Ishikawa (cell line): ENCODE results near the gene DUSP7.
A peak's percentile ranks its signal among the peaks of the same experiment; 100 is the strongest.

Experiments
- CEBPB ChIP-seq: IDR thresholded peaks from 2 replicates; pipeline ENCODE4 v1.6.1; 2012
- CREB1 ChIP-seq: IDR thresholded peaks from 2 replicates; pipeline ENCODE4 v1.6.1; 2012; ENCODE audit warnings: low read depth
- EGR1 ChIP-seq: IDR thresholded peaks from 2 replicates; pipeline ENCODE4 v1.6.1; 2012
- EP300 ChIP-seq: IDR thresholded peaks from 2 replicates; pipeline ENCODE4 v1.6.1; 2012; ENCODE audit warnings: borderline replicate concordance
- FOXM1 ChIP-seq: IDR thresholded peaks from 2 replicates; pipeline ENCODE4 v1.6.1; 2012; ENCODE audit warnings: low read depth, borderline replicate concordance
- NFIC ChIP-seq: IDR thresholded peaks from 2 replicates; pipeline ENCODE4 v1.6.1; 2012
- RAD21 ChIP-seq: IDR thresholded peaks from 2 replicates; pipeline ENCODE4 v1.6.1; 2012; ENCODE audit warnings: low read depth
- TAF1 ChIP-seq: IDR thresholded peaks from 2 replicates; pipeline ENCODE4 v1.6.1; 2012; ENCODE audit warnings: low read depth, mild to moderate bottlenecking
- TCF12 ChIP-seq: IDR thresholded peaks from 2 replicates; pipeline ENCODE4 v1.6.1; 2012; ENCODE audit warnings: low read depth
- TEAD4 ChIP-seq: IDR thresholded peaks from 2 replicates; pipeline ENCODE4 v1.6.1; 2012
- YY1 ChIP-seq: IDR thresholded peaks from 2 replicates; pipeline ENCODE4 v1.6.1; 2012; ENCODE audit warnings: low read depth
- ZBTB7A ChIP-seq: IDR thresholded peaks from 2 replicates; pipeline ENCODE4 v1.6.1; 2012; ENCODE audit warnings: low read depth
- TF ChIP-seq, protein P1 (sequence below): IDR thresholded peaks from 2 replicates; pipeline ENCODE4 v1.6.1; 2012
- TF ChIP-seq, protein P2 (sequence below): IDR thresholded peaks from 2 replicates; pipeline ENCODE4 v1.6.1; 2012
- TF ChIP-seq, protein P3 (sequence below): IDR thresholded peaks from 2 replicates; pipeline ENCODE4 v1.6.1; 2012; ENCODE audit warnings: low read depth, mild to moderate bottlenecking

Gene DUSP7

DNA sequence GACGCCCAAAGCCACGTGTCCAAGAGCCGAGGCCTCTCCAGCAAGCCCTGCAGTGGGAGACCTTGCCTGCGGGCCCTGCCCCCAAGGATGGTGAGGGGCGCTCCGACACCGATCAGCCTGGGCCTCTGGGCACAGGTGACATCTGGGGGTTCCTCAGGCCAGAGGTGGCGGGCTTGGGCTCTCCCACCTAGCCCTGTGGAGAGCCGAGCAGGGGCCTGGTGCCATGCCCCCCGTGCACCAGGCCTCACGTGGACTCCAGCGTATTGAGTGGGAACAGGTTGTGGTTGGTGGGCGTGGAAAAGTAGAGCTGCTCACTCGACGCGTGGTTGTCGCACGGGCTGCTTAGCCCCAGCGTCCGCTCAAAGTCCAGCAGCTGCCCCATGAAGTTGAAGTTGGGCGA lies 5.8 kb downstream of the DUSP7 start:
- TF ChIP-seq TCF12 = no peak

DNA sequence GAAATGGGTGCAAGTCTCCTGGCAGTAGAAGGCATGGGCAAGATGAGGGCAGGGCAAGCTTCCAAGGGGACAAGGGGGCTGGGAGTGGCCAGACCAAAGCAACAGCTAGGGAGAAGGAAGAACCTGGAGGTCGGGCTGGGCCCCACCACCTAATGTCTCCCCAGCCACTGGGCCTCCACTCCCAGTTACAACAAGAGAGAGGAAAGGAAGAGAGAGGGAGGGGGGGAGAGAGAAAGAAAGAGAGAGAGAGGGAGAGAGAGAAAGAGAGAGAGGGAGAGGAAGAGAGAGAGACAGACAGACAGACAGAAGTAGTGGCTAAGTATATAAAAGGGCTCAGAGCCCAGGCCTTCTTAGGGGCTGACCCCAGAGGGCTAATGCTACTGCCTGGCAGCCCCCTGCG lies 6.9 kb downstream of the DUSP7 start:
- TF ChIP-seq FOXM1 (no peak), TCF12 (no peak), TAF1 (no peak), EP300 (no peak), CREB1 (no peak), EGR1 (no peak), CEBPB (no peak), RAD21 (no peak), TEAD4 (no peak)
- TF ChIP-seq, protein P1, sequence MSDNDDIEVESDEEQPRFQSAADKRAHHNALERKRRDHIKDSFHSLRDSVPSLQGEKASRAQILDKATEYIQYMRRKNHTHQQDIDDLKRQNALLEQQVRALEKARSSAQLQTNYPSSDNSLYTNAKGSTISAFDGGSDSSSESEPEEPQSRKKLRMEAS = no peak

DNA sequence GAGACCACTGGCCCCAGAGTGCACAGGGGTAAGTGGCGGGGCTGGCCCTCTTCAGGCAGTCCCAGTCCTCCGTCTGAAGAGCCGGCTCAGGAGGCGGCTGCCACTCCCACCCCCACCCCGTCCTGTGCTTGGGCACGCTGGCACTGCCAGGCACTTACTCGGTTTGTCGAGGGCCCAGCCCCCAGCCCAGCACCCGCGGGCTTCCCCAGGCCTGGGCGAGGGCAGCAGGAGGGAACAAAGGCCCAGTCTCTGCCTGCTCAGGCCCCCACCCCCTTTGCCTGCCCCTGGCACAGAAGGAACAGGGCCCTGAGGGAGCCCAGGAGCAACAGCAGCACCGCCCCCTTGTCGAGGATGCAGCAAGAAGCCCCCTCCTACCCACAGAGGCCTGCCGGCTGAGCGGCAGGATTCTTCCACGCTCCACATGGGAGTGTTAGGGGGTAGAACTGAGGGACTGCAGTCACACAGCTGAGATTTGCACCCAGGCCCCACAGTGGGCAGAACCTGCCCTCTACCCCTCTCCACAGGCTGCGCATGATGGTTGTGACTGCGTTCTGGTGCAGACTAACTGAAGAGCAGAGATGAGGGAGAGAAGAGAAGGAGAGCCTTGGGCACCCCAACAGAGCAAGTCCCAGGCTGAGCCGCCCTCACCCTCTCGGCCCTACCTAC lies 8.9 kb downstream of the DUSP7 start:
- TF ChIP-seq TCF12 = no peak
- TF ChIP-seq, protein P2, sequence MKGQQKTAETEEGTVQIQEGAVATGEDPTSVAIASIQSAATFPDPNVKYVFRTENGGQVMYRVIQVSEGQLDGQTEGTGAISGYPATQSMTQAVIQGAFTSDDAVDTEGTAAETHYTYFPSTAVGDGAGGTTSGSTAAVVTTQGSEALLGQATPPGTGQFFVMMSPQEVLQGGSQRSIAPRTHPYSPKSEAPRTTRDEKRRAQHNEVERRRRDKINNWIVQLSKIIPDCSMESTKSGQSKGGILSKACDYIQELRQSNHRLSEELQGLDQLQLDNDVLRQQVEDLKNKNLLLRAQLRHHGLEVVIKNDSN = no peak
- no peak for TF ChIP-seq TAF1
- no peak for TF ChIP-seq ZBTB7A
- TF ChIP-seq CEBPB = no peak

DNA sequence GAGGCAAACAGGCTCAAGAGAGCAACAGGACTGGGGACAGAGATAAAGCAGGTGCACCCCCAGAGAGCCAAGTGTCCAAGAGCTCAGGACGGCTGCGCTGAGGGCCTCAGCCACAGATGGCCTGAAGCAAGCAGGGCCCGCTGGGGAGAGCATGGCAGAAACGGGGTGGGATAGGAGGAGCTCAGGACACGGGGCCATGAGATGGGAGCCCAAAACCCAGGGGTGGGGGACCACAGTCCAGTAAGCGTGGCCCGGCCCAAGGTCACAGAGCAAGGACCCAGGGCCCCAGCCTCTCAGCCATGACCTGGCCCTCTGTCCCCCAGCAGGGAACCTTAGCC lies 9.5 kb downstream of the DUSP7 start:
- TF ChIP-seq TCF12 = no peak
- TF ChIP-seq CEBPB = no peak
- no peak for TF ChIP-seq TAF1
- no peak for TF ChIP-seq ZBTB7A
- no peak for TF ChIP-seq EP300
- no peak for TF ChIP-seq FOXM1
- TF ChIP-seq NFIC = no peak
- TF ChIP-seq YY1 = no peak
- TF ChIP-seq, protein P3, sequence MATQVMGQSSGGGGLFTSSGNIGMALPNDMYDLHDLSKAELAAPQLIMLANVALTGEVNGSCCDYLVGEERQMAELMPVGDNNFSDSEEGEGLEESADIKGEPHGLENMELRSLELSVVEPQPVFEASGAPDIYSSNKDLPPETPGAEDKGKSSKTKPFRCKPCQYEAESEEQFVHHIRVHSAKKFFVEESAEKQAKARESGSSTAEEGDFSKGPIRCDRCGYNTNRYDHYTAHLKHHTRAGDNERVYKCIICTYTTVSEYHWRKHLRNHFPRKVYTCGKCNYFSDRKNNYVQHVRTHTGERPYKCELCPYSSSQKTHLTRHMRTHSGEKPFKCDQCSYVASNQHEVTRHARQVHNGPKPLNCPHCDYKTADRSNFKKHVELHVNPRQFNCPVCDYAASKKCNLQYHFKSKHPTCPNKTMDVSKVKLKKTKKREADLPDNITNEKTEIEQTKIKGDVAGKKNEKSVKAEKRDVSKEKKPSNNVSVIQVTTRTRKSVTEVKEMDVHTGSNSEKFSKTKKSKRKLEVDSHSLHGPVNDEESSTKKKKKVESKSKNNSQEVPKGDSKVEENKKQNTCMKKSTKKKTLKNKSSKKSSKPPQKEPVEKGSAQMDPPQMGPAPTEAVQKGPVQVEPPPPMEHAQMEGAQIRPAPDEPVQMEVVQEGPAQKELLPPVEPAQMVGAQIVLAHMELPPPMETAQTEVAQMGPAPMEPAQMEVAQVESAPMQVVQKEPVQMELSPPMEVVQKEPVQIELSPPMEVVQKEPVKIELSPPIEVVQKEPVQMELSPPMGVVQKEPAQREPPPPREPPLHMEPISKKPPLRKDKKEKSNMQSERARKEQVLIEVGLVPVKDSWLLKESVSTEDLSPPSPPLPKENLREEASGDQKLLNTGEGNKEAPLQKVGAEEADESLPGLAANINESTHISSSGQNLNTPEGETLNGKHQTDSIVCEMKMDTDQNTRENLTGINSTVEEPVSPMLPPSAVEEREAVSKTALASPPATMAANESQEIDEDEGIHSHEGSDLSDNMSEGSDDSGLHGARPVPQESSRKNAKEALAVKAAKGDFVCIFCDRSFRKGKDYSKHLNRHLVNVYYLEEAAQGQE = no peak
- TF ChIP-seq EGR1 = no peak

DNA sequence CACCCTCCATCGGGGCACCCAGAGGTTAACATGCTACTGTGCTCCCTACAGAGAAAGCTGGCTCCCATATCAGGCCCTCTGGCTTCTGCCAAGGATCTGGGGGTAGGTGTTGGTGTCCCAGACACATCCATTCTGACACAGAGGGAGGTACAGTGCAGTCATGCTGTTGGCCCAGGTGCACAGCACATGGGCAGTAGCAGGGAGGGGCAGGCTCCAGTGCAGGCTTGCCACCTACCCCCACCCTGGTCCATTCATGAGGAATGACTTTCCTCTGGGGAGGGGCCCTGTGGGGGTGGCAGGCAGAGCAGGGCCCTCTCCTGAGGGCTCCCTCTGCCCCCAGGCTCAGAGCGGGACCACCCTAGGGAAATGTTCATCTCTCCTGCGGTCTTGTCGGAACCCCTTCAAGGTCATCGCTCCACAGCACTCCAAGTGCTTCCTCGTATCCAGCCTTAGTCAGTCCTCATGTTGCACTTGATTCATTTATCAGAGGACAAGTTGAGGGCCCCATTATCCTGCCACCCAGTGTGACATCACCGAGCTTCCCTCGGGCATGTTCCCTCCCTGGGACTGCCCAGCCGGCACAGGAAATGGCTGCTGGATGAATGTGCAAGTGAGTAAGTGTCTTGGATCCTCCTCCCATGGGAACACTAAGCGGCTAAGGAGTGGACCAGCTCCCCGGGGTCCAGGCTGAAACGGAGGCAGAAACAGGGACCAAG lies 10.0 kb downstream of the DUSP7 start:
- TF ChIP-seq FOXM1 (no peak), RAD21 (no peak), TCF12 (no peak), TEAD4 (0 out of 2 replicates have a peak, but pooled peaks have one; percentile 26), TAF1 (no peak), NFIC (no peak), CEBPB (no peak), YY1 (peak; percentile 63), EP300 (no peak), EGR1 (no peak)
- TF ChIP-seq, protein P1 = peak; percentile 8; the same call in 1 of the 2 replicates
- TF ChIP-seq, protein P3 = no peak

DNA sequence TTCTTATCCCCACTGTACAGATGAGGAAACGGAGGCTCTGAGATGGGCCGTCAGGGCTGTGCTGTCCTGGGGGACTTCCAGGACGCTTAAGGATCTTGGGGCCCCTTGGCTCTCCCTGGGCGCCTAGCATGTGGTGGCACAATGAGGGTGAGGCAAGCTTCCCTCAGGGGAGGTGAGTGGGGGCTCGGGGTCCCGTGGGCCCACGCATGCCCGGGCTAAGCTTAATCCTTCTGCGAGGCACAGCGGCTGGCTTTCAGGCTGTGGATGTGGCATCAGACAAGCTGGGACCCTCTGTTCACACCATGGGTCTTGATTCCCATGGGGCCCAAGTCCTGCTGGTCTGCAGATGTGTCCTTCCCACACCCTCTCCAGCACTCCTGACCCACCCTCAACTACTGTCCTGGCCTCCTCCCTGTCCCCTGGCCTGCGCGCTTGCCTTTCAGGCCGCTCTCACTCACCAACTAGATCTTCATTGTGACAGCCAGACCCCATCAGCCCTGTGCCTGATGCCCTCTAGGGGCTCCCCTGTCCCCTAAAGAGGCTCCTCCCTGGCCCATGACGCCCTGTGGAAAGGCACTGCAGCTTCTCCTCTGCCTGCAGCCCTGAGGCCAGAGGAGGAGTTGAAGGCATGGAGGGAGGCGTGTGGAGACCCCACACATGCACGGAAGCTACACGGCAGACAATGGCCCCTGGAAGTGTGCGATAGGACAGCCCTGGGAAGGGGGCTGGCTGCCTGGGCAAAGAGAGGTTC lies 11.3 kb downstream of the DUSP7 start:
- TF ChIP-seq RAD21 (no peak), CEBPB (no peak)

DNA sequence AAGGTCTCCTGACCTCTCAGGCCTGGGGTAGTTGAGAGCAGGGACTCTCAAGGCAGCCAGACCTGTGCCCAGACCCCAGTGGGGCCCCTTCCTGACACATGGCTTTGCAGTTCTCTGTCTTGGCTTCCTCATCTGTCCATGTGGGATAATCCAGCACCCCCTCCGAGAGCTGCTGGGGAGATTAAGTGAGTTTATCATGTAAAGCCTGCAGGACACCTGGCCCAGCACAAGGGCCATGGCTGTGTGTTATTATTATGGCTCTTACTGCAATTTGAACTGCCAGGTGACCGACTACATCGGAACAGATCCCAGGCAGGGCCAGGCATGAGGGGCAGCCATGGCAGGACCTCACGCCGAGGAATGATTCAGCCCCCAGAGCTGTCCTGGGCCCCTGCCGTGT lies 12.6 kb downstream of the DUSP7 start:
- no peak for TF ChIP-seq FOXM1
- TF ChIP-seq, protein P1 = no peak
- no peak for TF ChIP-seq TAF1
- TF ChIP-seq EP300 = no peak
- TF ChIP-seq YY1 = no peak
- TF ChIP-seq NFIC = no peak
- TF ChIP-seq CREB1 = no peak
- no peak for TF ChIP-seq CEBPB
- no peak for TF ChIP-seq TEAD4
- TF ChIP-seq ZBTB7A = no peak
- no peak for TF ChIP-seq EGR1
- TF ChIP-seq, protein P2 = no peak
- TF ChIP-seq, protein P3 = no peak
- no peak for TF ChIP-seq TCF12
- TF ChIP-seq RAD21 = no peak
